Gastrocnemius medialis (tissue), 4 donors: ENCODE measurements around the gene LMTK2.

ENCODE experiments used
- CTCF ChIP-seq, 5 experiments: fragments of 450-650 bp in 3 of 5; fragments of 200-600 bp in 2 of 5; sonication (generic) in 2 of 5; IDR thresholded peaks in 4 of 5; conservative IDR thresholded peaks in 1 of 5; 1 replicate in 4 of 5; 2 replicates in 1 of 5; pipeline ENCODE4 v1.5.1; 2016 to 2019; ENCODE audit warnings: antibody characterized with exemption in 5 of 5, mild to moderate bottlenecking in 3 of 5, moderate library complexity in 3 of 5
- POLR2A ChIP-seq, 2 donors: fragments of 450-650 bp; IDR thresholded peaks; one replicate each; pipeline ENCODE4 v1.6.1; 2017; ENCODE audit warnings: antibody characterized with exemption in 2 of 2, mild to moderate bottlenecking in 2 of 2, moderate library complexity in 2 of 2

- TF ChIP-seq CTCF (IDR thresholded peaks at IDR 0.05 in 4 of 5, conservative IDR thresholded peaks at IDR 0.05 in 1 of 5), result no peak
- no peak for TF ChIP-seq POLR2A (IDR thresholded peaks at IDR 0.05)
These were observed 20.4 kb upstream of the LMTK2 start for GRCh38 chr7:98086281-98086718.
